ENCODE measurements around the gene ARHGAP6.

ARHGAP6 gene

DNA sequence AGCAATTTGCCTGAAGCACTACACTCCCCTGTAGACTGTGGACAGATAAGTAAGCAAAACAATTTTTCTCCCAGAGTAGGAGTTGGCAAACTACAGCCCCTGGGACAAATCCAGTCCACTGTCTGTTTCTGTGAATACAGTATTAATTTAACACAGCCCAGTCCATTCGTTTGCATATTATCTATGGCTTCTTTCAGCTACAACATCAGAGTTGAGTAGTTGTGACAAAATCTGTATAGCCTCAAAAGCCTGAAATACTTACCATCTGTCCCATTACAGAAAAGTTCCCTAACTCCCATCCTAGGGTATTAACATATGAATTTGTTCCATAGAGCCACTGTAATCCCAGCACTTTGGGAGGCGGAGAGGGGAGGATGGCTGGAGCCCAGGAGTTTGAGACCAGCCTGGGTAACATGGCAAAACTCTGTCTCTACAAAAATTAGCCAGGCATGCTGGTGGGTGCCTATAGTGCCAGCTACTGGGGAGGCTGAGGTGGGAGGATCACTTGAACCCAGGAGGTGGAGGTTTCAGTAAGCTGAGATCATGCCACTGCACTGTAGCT is 319.5 kb downstream of the ARHGAP6 start:
- DNase-seq = no peak

- no peak for DNase-seq
Measured at GRCh38 chrX:11342673-11343072, 323.0 kb downstream of the ARHGAP6 start.

GRCh38 chrX:11341274-11342201 is 324.2 kb downstream of the ARHGAP6 start:
- DNase-seq = no peak

- DNase-seq = no peak
Measured at GRCh38 chrX:11337292-11338009, 328.3 kb downstream of the ARHGAP6 start.

GRCh38 chrX:11336201-11336600 is 329.5 kb downstream of the ARHGAP6 start:
- DNase-seq = no peak

DNA sequence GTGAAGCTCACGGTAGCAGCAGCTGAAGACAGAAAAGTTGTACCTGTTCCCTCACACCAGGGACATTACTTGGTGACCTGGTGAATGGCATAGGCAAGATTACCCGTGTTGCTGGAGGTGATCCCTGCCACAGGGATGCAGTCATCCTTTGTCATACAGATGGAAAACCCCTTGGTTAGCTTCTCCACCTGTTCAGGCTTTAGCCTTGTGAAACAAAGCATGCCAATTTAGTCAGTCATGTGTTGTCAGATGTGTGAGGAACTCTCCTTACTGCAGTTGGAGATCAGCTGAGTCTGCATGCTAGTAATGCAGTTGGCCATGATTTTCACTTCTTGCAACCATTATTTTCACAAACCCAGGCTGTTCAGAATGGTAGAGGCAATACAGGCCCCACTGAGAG is 331.6 kb downstream of the ARHGAP6 start:
- DNase-seq = no peak

DNA sequence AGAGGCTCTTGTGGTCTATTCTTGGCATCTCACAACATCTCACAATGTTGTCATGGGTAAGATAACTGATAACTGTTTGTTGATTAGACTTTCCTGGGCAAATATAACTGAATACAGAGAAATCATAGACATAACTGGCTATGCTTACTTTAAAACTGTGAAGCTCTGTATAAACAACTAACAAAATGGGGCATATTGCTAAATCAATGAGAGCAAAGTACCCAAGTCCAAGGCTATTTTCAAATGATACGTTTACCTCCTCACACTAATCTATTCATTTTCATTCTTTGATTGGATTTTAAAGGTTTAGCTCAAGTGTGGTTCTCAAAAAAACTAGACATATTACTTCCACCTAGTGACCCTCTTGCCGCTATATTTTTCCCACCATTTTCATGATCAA is 333.9 kb downstream of the ARHGAP6 start:
- no peak for DNase-seq

- no peak for DNase-seq
Measured at GRCh38 chrX:11329021-11329420, 336.7 kb downstream of the ARHGAP6 start.

DNA sequence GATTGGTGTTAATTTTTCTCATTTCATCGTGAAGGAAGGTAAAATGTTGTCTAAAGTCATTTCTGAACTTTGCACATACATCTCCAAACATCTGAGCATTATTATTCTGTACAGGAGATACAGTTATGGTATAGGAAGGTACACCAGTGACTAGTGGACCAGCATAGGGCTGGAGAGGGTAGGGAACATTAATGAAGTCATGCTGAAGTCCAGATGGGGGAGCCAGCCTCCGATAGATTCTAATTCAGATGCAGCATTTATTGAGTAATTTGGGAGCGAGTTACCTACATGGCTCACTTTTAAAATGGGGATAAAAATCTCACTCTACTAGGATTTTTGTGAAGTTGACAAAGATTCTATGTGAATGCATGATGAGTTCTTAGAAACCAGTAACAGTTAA is 337.6 kb downstream of the ARHGAP6 start:
- DNase-seq = no peak

- DNase-seq = no peak
Measured at GRCh38 chrX:11321986-11322385, 343.7 kb downstream of the ARHGAP6 start.

DNA sequence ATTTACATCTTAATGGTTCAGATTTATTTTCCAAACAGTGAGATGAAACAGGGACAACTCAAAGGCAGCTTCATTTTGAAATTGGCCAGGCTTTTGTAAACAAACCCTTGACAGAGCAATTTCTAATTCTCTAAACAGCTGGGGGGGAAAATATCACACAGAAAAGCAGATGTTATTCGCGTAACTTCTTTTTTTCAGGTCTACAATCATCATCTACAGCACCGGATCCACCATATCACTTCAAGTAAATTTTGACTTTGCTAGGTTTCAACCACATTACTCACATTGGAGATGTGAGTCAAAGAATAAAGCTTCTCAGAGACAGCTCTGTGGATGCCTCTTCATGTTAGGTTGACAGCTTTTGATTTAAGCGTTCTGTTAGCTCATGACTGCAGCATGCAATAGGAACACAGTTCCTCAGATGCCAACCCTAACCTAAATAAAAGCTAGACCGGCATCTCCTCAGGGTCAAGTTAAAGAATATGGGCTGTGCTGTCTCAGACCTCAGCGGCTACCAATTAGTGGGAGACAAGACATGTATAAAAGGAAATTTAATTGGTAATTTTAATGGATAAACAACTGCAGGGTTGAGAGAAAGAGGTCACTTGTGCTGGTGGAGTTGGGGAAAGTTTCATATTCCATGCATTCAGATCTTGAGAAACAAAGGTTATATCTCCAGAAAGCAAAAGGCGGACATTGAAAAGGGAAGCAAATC is 345.8 kb downstream of the ARHGAP6 start:
- no peak for DNase-seq

- no peak for DNase-seq
Measured at GRCh38 chrX:11311706-11312105, 354.0 kb downstream of the ARHGAP6 start.

DNA sequence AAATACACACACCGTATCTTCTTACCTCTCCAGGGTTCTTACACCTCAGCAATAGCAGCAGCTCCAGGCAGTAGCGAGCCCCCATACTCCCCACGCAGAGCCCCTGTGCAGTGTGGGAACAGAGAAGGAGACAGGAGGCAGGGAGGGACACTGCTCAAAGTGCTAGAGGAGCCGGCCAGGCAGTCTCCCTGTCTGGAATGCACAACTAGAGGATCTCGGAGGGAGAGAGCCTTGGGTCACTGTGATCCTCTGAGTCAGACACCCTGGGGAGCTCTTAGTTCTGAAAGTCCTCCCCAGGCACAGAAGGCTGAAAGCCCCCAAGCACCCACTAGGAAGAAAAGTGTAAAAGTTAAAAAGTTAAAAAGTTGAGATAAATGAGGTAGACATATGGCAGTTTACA is 356.5 kb downstream of the ARHGAP6 start:
- DNase-seq = no peak

- no peak for DNase-seq
Measured at GRCh38 chrX:11305641-11306040, 360.1 kb downstream of the ARHGAP6 start.

- no peak for DNase-seq
Measured at GRCh38 chrX:11304829-11305228, 360.9 kb downstream of the ARHGAP6 start.

DNA sequence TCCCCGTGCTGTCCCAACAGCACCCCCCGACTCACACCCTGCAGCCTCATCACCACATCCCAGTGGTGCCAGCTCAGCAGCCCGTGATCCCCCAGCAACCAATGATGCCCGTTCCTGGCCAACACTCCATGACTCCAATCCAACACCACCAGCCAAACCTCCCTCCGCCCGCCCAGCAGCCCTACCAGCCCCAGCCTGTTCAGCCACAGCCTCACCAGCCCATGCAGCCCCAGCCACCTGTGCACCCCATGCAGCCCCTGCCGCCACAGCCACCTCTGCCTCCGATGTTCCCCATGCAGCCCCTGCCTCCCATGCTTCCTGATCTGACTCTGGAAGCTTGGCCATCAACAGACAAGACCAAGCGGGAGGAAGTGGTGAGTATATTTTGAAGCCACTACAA is 367.1 kb downstream of the ARHGAP6 start:
- no peak for DNase-seq

GRCh38 chrX:11296051-11296450 is 369.7 kb downstream of the ARHGAP6 start:
- no peak for DNase-seq

DNA sequence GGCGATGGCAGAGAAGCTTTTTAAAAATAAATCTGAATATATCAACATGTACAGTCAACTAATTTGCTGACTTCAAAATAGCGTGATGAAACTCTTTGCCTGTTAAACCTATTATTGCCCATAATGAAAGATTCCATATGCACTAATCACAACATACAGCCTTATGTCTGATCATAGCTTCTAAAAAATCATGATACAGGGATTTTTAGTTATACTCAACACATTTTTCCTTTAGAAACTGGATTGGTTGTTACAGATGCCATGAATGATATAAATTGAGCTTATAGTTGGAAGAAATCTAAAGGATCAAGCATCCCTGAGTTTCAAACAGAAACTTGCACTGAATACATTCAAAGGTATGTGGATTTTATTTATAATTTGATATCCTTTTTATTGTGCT is 372.6 kb downstream of the ARHGAP6 start, which contains the start of gene AMELX:
TSS of gene AMELX (plus strand) at position 301 of the 400 bp plus-strand sequence. CDS start 1,376 bp downstream, outside the sequence.
- DNase-seq = no peak

DNA sequence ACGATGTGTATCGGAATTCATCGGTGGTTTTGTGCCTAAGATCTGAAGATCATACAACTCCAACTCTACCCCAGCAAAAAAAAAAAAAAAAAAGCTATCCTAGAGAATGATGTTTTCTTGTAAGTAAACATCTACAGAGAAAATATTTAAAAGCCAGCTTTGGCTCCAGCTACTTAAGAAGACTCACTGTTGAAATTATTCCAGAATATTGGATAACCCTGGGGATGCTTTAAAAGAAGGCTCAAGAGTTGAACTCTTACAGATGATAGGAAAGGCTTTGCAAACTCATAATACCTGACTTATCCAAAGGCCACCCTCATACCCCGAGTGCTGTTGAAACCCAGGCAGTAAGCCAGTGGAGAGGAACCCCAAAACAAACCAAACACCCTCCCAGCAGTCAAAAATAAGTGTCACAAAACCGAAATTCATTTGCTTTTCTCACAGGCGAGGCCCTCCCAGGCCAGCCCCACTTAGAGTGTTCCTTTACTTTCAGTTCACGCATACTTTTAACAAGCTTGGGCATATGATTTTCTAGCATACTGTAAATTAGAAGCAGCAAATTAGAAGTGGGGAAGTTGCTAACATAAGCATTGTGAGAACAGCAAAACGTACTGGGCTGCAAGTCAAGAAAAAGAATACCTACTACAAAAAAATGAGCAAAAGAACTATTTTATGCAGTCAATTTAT is 375.2 kb downstream of the ARHGAP6 start:
- DNase-seq = no peak

- DNase-seq = no peak
Measured at GRCh38 chrX:11287505-11287904, 378.2 kb downstream of the ARHGAP6 start.

DNA sequence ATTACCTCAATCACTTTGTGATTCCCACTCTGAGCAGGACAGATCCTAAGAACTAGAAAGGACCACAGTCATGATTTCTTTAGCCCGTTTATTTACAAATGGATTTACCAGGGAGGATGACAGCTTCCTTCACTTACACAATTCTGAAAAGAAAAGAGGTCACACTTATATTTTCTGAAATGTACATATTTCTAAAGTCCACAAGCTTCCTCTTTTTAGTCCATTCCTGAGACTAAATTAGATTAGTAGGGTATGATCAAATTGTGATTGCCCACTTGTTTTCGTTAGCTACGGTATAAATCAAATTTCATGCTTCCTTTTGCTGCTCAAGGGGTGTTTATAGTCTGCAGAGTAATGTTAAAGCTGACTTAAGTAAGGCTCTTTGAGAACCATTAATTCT is 380.1 kb downstream of the ARHGAP6 start:
- DNase-seq = no peak

DNA sequence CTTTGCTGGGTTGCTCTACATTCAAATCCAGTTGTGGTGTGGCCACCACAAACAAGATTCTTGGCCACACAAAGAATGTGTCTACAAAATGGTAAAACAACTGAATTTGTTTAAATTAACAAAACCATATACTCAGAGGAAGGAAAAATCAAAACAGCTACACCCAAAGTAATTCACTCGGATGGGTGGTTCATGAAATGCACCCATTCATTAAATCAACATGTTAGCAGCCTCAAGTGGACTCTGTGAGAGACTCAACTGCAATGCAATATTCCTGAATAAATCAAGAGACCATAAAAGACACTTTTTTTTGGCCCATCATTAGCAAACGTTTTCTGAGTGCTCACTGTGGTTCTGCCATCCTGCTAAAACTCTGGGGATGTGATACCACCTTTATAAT is 383.7 kb downstream of the ARHGAP6 start:
- no peak for DNase-seq

Data from NCI-H526 treated with DMSO at 0.1 percent for 48 hours (cell line).